GM19455 (cell line): Measurements from ENCODE around the gene FOXP4.
A peak's percentile ranks its signal among the peaks of the same experiment; 100 is the strongest.

Experiments
- ATAC-seq: cut with Tn5 transposase; IDR thresholded peaks from one replicate; pipeline ENCODE4 v1.9.1; 2021; ENCODE audit not compliant: unreplicated experiment

The FOXP4 gene

GRCh38 chr6:41522780-41523548, 23.2 kb upstream of the FOXP4 start:
- ATAC-seq = no peak

DNA sequence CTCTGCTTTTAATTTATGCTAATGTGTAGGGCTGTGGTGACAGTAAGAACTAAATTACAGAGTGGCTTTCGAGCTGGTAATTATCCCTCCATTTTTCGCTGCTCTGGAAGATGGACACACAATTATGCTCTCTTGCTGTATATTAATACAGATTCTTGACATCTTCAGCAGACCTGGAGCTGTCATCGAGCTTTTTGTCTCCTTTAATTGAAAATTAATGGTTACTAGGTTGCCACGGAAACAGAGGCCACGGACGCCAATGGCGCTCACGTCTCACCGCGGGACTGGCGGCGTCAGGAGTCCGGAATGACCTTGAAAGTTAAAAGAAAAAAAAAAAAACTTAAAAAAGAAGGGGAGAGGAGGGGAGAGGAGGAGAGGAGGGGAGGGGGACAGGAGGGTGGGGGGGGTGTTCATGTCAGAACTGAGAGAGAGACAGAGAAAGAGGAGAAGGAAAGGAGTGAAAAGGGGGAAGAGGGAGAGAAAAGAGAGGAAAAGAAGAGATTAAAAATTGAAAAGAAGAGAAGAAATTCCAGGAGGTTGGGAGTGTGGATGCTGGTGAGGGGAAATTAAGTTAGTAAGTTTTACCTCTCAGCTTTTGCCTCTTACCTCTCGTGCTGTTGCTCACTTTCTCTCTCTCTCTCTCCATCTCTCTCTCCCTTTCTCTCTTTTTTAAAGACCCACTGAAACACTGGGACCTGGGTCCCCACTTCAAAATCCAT, 22.1 kb upstream of the FOXP4 start:
- ATAC-seq = no peak

- ATAC-seq = no peak
Measured at GRCh38 chr6:41524634-41525011, 21.6 kb upstream of the FOXP4 start.

GRCh38 chr6:41527721-41528408, 18.3 kb upstream of the FOXP4 start:
- no peak for ATAC-seq

DNA sequence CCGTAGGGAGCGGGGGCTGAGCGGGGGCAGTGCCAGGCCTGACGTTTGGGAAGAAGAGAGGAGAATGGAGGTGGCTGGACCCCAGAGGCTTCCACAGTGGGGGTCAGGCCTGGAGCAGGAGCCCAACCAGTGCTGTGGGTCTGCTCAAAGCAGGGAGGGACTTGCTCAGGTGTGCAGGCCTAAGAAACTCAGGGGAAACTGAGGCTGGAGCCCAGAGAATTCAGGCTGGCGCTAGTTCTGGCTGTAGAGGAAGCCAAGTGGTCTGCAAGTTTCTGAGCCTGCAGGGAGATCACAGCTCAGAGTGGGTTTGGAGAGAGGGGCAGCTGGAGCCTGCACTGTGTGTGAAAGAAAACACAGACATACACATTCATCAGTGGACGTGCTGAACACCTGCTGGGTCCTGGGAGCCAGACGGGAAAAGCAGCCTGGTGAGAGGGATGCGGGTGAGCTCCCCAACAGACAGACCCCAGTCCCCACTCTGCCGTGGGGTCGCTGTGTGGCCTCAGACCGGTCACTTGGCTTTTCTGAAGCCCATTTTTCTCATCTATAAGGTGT, 17.7 kb upstream of the FOXP4 start:
- ATAC-seq = no peak

DNA sequence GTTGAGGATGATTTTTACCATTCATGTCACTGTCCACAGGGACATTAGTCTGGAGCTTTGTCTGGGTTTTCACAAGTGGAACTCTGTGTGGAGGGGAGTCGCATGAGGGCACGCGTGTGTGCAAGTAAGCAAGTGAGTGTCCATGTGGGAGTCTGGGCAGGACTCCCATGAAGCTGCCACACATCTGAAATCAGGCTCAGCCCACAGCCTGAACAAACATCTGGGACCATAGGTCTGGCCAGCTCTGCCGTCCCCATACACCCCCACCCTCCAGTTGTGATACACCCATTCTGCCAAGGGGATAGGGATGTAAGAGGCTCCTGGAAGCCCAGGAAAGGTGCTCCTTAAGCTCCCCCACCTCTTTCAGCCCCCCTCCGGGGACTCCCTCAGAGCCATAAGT, 17.1 kb upstream of the FOXP4 start:
- no peak for ATAC-seq

DNA sequence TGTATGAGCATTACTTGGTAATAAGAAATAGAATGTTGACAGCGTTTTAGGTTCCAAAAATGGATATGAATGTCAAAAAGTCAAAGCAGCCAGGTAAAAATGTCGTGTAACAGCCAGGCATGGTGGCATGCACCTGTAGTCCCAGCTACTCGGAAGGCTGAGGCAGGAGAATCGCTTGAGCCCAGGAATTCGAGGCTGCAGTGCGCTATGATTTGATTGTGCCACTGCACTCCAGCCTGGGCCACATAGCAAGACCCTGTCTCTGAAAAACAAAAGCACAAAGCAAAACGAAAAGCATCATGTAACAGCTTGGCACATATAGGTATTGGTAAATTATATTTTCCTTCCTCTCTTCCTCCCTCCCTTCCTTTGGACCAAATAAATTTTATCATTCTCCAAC, 16.2 kb upstream of the FOXP4 start:
- no peak for ATAC-seq

DNA sequence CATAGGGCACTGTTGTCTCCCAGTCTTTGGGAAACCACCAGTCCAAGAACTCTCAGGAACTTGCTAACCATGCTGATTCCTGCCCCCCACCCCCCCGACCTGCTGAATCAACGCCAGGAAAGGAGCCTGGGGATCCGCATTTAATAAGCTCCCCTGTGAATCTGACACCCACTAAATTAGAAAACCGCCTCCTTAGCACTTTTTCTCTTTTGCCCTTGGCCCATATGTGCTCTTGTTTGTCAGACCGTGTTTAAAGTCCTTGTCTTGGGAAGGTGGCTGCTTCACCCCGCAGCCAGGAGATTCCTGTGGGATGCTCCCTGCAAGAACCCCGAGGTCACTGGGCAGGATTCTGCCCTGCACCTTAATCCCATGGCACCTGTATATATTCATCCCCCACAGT, 15.7 kb upstream of the FOXP4 start:
- no peak for ATAC-seq

- ATAC-seq = no peak
Measured at GRCh38 chr6:41531016-41531415, 15.2 kb upstream of the FOXP4 start.

GRCh38 chr6:41531591-41532582, 14.3 kb upstream of the FOXP4 start:
- peak; percentile 87 for ATAC-seq

DNA sequence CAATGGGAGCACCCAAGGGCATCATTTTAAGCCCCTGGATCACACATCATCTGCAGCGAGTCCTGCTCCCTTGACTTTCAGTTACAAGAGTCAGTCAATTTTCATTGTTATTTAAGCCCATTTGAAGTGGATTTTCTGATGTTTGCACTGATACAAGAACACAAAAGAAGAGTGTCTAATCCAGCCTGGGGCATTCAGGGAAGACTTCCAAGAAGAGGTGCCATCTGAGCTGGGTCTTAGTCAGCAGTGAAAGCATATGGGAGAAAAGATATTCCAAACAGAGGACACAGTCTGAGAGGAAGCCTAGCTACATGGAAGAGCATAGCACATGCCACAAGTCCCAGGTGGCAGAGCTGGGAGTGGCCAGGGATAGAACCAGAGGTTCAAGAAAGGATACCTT, 10.4 kb upstream of the FOXP4 start:
- no peak for ATAC-seq

DNA sequence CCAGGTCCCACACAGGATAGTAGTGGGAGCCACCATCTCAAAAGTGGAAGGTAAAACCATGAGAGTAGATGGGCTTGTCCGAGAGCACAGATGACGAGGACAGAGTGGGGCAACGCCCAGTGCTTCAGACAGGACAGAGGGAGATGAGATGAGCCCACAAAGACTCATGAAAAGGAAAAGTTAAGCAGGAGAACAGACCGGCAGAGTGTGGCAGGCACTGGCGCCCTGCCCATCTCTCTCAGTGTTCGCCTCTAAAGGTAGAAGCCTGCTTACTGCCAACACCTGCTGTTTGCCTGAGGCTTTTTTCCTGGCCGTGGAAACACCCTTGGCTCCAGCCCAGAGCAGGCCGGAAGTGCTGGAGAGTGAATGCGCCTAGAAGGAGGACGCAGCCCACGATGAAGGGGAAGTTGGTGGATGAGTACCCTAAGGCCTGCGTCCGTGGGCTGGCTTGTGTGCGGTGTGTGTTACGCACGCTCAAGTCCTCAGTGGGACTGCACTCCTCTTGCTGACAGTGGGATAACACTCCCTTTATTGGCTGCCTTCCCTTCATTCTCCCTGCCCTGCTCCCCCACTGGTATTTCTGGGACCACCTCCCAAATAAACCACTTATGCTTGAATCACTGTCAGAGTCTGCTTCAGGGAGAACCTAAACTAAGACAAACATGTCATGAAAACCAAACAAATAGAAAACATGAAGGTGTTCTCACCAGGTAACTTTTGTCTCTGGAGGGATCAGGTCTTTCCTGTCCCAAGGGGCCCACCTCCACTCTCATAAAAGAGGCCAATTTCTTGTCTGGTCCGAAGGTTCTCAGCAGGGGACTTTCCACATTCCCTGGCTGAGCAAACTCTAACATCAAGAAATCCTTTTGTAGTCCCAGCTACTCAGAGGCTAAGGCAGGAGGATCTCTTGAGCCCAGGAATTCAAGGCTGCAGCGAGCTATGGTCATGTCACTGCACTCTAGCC, 9.1 kb upstream of the FOXP4 start:
- no peak for ATAC-seq

DNA sequence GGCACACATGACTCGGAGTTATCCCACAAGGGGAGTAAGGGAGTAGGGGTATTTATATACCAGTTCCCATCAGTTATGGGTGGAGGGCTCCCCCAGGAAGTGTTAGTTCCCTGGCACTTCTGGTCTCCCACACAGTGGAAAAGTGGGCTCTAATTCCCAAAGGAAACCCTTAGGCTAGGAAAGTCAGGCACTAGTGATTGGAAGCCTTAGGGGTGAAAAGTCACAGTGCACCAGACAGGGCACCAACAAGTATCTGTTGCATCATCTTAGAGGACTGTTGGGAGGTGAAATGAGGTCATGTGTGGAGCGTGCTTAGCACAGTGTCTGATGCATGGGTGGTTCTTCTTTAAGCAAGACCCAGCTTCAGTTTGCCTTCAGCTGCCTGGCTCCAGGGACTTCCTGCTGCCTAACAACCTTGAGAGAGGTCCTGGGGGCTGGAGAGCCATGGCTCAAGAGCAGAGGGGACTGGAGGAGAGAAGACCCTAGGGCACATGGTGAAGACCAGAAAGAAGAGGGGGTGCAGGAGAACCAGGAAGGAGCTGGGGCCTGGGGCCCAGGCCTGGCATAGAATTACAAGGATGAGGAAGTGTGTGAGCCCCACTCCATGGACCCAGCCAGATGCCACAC, 7.5 kb upstream of the FOXP4 start:
- ATAC-seq = no peak

DNA sequence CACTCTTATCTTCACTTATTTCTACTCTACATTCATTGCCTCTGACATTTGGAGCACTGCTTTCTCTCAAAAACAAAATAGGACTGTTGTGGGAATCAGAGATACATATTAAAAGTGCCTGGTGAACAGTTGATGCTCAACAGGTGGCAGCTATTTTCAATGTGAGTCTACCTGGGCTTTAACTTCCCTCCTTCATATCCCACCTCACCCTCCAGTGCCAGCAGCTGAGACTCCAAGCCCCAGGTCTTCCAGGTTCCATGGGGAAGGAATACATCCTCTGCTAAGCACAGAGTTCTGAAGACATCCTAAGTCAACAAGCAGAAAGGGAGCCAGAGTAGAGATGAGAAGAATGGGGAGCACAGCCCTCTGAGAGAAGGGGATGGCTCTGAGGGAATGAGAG, 7.0 kb upstream of the FOXP4 start:
- no peak for ATAC-seq

DNA sequence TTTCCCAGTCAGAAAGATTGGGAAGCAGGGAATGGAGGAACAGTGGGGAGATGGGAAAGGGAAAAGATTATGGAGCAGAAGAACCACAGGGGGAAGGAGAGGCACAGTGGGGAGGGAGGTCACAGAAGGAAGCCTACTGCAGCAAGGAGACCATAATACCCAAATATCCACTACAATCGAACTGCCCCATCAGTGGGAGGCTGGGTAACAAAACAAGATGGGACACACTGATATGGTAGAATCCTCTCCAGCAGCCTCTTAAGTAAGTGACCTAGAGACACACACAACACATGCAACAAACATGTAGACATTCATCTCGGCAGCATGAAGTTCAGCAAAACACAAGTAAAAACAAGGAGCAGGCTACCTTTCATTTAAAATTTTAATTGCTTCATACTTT, 4.8 kb upstream of the FOXP4 start:
- ATAC-seq = no peak

- no peak for ATAC-seq
Measured at GRCh38 chr6:41543087-41543486, 3.1 kb upstream of the FOXP4 start.

DNA sequence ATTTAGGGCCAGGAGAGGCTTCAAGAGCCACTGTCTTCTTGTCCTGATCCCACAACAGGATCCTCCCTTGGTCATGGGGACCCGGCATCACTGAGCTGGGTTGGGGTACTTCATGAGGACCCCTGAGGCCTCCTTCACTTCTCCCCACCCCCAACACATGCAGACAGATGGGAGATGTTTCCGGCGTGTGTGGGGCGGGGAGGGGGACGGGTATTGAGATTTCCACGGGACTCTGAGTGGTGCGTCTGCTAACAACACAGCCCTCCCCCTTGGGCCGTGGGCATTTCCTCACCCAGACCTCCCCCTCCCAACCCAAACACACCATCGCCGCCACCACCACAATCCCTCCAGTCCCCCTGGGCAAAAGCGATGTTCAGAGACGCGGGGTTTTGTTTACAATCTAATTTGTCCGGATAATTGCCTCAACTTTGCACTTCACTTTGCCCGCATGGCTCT, 906 bp upstream of the FOXP4 start:
- no peak for ATAC-seq

DNA sequence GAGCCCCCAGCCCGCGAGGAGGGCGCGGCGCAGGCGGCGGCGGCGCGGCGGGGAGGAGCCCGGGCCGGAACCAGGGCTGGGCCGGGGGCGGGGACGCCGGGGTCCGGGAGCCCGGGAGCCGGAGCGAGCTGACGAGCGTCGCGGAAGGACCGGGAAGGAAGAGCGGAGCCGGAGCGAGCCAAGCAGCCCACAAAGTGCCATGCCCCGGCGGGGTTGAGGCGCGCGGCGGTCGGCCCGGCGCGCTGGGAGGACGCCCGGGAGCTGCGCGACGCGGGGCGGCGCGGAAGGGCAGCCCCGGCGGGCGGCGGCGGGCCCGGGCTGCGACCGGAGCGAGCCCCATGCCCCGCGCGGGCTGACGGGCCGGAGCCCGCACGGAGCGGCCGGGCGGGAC, 289 bp downstream of the FOXP4 start:
- peak; percentile 42 for ATAC-seq
